ENCODE measurements around the gene AGBL5.
A peak's percentile ranks its signal among the peaks of the same experiment; 100 is the strongest.

Gene AGBL5

GRCh38 chr2:27080140-27080469 is 28.6 kb downstream of the AGBL5 start:
- no peak for DNase-seq

GRCh38 chr2:27080603-27080936 is 29.1 kb downstream of the AGBL5 start:
- DNase-seq = no peak

GRCh38 chr2:27081984-27082772 is 30.7 kb downstream of the AGBL5 start:
- DNase-seq = no peak

- DNase-seq = no peak
Observed at GRCh38 chr2:27082773-27083409, 31.4 kb downstream of the AGBL5 start.

- no peak for DNase-seq
Observed at GRCh38 chr2:27083410-27084296, 32.2 kb downstream of the AGBL5 start.

GRCh38 chr2:27084297-27085061 is 33.0 kb downstream of the AGBL5 start:
- DNase-seq = no peak

GRCh38 chr2:27085062-27085672 is 33.7 kb downstream of the AGBL5 start:
- DNase-seq = no peak

GRCh38 chr2:27085673-27086089 is 34.2 kb downstream of the AGBL5 start:
- DNase-seq = peak; percentile 45

- peak; percentile 98 for DNase-seq
Observed at GRCh38 chr2:27086090-27086723, 34.7 kb downstream of the AGBL5 start.

- peak; percentile 41 for DNase-seq
Observed at GRCh38 chr2:27086724-27087593, 35.5 kb downstream of the AGBL5 start, which contains the start of gene KHK. Gene KHK, plus strand, starts transcription at chr2:27086772. Its CDS starts 488 bp downstream, at chr2:27087260.

- DNase-seq = no peak
Observed at GRCh38 chr2:27087823-27088410, 36.4 kb downstream of the AGBL5 start.

- DNase-seq = no peak
Observed at GRCh38 chr2:27088634-27089033, 37.2 kb downstream of the AGBL5 start.

- no peak for DNase-seq
Observed at GRCh38 chr2:27089111-27089954, 37.9 kb downstream of the AGBL5 start.

- no peak for DNase-seq
Observed at GRCh38 chr2:27091746-27092695, 40.6 kb downstream of the AGBL5 start.

GRCh38 chr2:27092696-27093429 is 41.4 kb downstream of the AGBL5 start:
- DNase-seq = no peak

GRCh38 chr2:27093430-27094352 is 42.2 kb downstream of the AGBL5 start:
- DNase-seq = no peak
